HG02588 (cell line): ENCODE measurements around the gene BDNF.

Experiments
- ATAC-seq: cut with Tn5 transposase; IDR thresholded peaks from one replicate; pipeline ENCODE4 v1.9.1; 2021; ENCODE audit warnings: mild to moderate bottlenecking, moderate library complexity; ENCODE audit not compliant: unreplicated experiment

BDNF gene

GRCh38 chr11:27605422-27605821, 94.8 kb downstream of the BDNF start:
- no peak for ATAC-seq
